PC-9 (cell line): ENCODE data around the gene SLC36A3.

Experiments
- CTCF ChIP-seq: fragments of 200-600 bp; sonication (generic); conservative IDR thresholded peaks from 2 replicates; pipeline ENCODE4 v1.6.1; 2017; ENCODE audit warnings: mixed run types, antibody characterized with exemption, mild to moderate bottlenecking, moderate library complexity
- EZH2 ChIP-seq: fragments of 200-600 bp; sonication (generic); IDR thresholded peaks from 2 replicates; pipeline ENCODE4 v1.8.0; 2017; ENCODE audit warnings: antibody characterized with exemption, low read depth

GRCh38 chr5:151238303-151238741, 65.2 kb downstream of the SLC36A3 start:
- TF ChIP-seq CTCF (no peak), EZH2 (no peak)
